ENCODE data around the gene STAT3. TPM values are rescaled to one million over a fixed set of nuclear protein-coding genes. Genes with fewer than 3 reads are reported as not detected.

The STAT3 gene
- polyA plus RNA-seq, 2 of the 4 experiments (the other 2 are of a cell fraction) = 72.8 to 97.8 TPM

GRCh38 chr17:42399948-42400843 lies 12.0 kb upstream of the STAT3 start:
- peaks cover 51% of the 10 kb centered on the region for H3K4me1 ChIP-seq
- 90% methylated on average over 6 of the region's 6 CpGs for WGBS (ENCODE audit: missing lambda C conversion rate)
- ATAC-seq = no peak; a peak in 1 of 6 replicates
- no peak overlapping the region for H3K4me2 ChIP-seq
- peak overlapping the region; percentile 1 to 44; a peak in 3 of 6 replicates for H3K27ac ChIP-seq
- H3K9me3 ChIP-seq = no peaks in the 10 kb centered on the region
- no peak overlapping the region for H3K4me3 ChIP-seq
- CTCF ChIA-PET = interaction anchor here (1.1 to 33.2 kb wide), 11 partner anchors 8 to 148 kb away, joined by 3 to 1360 read pairs (median 13); partner anchors contain the start of genes CAVIN1 and STAT3
- POLR2A ChIA-PET = interaction anchor here (0.9 kb wide), 1 partner anchor 23 kb away, joined by 5 read pairs; the partner anchor contains the start of gene CAVIN1
- FAIRE-seq = no peak
- DNase-seq (ENCODE audit: low read depth in 1 of 2, low spot score in 1 of 2) = no peak
- TF ChIP-seq HMGXB4 (CRISPR knock-in tag; IDR thresholded peaks at IDR 0.05; ENCODE audit: borderline replicate concordance) = no peak
- 0 out of 2 replicates have a peak, but pooled peaks have one; percentile 13 for TF ChIP-seq USF2 (IDR thresholded peaks at IDR 0.05)
- no peak for TF ChIP-seq ATOH8 (CRISPR knock-in tag; IDR thresholded peaks at IDR 0.05; ENCODE audit: low read depth)

GRCh38 chr17:42399121-42399520 lies 10.9 kb upstream of the STAT3 start:
- ChIA-PET POLR2A (interaction anchor here (0.9 to 1.0 kb wide), 3 partner anchors 10 to 24 kb away, joined by 3 to 6 read pairs (median 5); partner anchors contain the start of genes CAVIN1 and STAT3), CTCF (interaction anchor here (1.1 to 33.2 kb wide), 12 partner anchors 9 to 281 kb away, joined by 3 to 1360 read pairs (median 8); partner anchors contain the start of genes CAVIN1 and STAT3)
- 46% methylated on average over 2 of the region's 2 CpGs for WGBS (ENCODE audit: missing lambda C conversion rate)

More at GRCh38 chr17:42399121-42399520, 10.9 kb upstream of the STAT3 start:
- Histone ChIP-seq H3K9me3 (no peaks in the 10 kb centered on the region), H3K4me1 (peaks cover 51% of the 10 kb centered on the region), H3K27ac (peak overlapping the region; percentile 37 to 44; a peak in 4 of 6 replicates), H3K4me3 (no peak overlapping the region), H3K4me2 (peak overlapping the region; percentile 30; the same call in 2 of the 3 replicates)
- ATAC-seq = no peak
- no peak for FAIRE-seq
- TF ChIP-seq HOXA7 (CRISPR knock-in tag; IDR thresholded peaks at IDR 0.05) (no peak), PBX3 (IDR thresholded peaks at IDR 0.05) (no peak), SREBF2 (IDR thresholded peaks at IDR 0.05) (no peak), JUN (IDR thresholded peaks at IDR 0.05) (no peak), MYC (IDR thresholded peaks at IDR 0.05; ENCODE audit: borderline replicate concordance, low read length) (no peak), JUNB (IDR thresholded peaks at IDR 0.05) (no peak), ATOH8 (CRISPR knock-in tag; IDR thresholded peaks at IDR 0.05; ENCODE audit: low read depth) (no peak), POLR2A (IDR thresholded peaks at IDR 0.05; ENCODE audit: low read length) (no peak), RARB (CRISPR knock-in tag; IDR thresholded peaks at IDR 0.05) (no peak), HDAC2 (IDR thresholded peaks at IDR 0.05) (no peak), HOXB13 (CRISPR knock-in tag; IDR thresholded peaks at IDR 0.05; ENCODE audit: low read depth) (no peak)
- TF ChIP-seq, protein P1, sequence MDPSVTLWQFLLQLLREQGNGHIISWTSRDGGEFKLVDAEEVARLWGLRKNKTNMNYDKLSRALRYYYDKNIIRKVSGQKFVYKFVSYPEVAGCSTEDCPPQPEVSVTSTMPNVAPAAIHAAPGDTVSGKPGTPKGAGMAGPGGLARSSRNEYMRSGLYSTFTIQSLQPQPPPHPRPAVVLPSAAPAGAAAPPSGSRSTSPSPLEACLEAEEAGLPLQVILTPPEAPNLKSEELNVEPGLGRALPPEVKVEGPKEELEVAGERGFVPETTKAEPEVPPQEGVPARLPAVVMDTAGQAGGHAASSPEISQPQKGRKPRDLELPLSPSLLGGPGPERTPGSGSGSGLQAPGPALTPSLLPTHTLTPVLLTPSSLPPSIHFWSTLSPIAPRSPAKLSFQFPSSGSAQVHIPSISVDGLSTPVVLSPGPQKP (IDR thresholded peaks at IDR 0.05; ENCODE audit: low read depth, low read length) = no peak
- TF ChIP-seq, protein P2, sequence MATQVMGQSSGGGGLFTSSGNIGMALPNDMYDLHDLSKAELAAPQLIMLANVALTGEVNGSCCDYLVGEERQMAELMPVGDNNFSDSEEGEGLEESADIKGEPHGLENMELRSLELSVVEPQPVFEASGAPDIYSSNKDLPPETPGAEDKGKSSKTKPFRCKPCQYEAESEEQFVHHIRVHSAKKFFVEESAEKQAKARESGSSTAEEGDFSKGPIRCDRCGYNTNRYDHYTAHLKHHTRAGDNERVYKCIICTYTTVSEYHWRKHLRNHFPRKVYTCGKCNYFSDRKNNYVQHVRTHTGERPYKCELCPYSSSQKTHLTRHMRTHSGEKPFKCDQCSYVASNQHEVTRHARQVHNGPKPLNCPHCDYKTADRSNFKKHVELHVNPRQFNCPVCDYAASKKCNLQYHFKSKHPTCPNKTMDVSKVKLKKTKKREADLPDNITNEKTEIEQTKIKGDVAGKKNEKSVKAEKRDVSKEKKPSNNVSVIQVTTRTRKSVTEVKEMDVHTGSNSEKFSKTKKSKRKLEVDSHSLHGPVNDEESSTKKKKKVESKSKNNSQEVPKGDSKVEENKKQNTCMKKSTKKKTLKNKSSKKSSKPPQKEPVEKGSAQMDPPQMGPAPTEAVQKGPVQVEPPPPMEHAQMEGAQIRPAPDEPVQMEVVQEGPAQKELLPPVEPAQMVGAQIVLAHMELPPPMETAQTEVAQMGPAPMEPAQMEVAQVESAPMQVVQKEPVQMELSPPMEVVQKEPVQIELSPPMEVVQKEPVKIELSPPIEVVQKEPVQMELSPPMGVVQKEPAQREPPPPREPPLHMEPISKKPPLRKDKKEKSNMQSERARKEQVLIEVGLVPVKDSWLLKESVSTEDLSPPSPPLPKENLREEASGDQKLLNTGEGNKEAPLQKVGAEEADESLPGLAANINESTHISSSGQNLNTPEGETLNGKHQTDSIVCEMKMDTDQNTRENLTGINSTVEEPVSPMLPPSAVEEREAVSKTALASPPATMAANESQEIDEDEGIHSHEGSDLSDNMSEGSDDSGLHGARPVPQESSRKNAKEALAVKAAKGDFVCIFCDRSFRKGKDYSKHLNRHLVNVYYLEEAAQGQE (IDR thresholded peaks at IDR 0.05) = no peak
- TF ChIP-seq, protein P3, sequence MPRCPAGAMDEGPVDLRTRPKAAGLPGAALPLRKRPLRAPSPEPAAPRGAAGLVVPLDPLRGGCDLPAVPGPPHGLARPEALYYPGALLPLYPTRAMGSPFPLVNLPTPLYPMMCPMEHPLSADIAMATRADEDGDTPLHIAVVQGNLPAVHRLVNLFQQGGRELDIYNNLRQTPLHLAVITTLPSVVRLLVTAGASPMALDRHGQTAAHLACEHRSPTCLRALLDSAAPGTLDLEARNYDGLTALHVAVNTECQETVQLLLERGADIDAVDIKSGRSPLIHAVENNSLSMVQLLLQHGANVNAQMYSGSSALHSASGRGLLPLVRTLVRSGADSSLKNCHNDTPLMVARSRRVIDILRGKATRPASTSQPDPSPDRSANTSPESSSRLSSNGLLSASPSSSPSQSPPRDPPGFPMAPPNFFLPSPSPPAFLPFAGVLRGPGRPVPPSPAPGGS (IDR thresholded peaks at IDR 0.05) = no peak
- TF ChIP-seq, protein P4, sequence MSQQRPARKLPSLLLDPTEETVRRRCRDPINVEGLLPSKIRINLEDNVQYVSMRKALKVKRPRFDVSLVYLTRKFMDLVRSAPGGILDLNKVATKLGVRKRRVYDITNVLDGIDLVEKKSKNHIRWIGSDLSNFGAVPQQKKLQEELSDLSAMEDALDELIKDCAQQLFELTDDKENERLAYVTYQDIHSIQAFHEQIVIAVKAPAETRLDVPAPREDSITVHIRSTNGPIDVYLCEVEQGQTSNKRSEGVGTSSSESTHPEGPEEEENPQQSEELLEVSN (IDR thresholded peaks at IDR 0.05; ENCODE audit: borderline replicate concordance, low read depth) = no peak
- no peak for DNase-seq (ENCODE audit: low read depth in 1 of 2, low spot score in 1 of 2)
